ENCODE measurements around the gene DLGAP3. TPM values are rescaled to one million over a fixed set of nuclear protein-coding genes. Genes with fewer than 3 reads are reported as not detected.

DLGAP3 gene
- total and polyA plus RNA-seq, 12 donors: 0.07 to 0.35 (median 0.13) TPM; not detected in 6

- H3K27me3 ChIP-seq: peaks cover 0 to 23% (median 11%) of the 10 kb centered on the region in 7 donors
- H3K9me3 ChIP-seq: no peaks in the 10 kb centered on the region
- no peak for DNase-seq
- no peak overlapping the region for H3K27ac ChIP-seq
- 61 to 67% methylated on average over 7 of the region's 7 CpGs for WGBS, 2 donors
- intact Hi-C loops (cut with DNase I): no loop called here
- H3K4me1 ChIP-seq: peaks cover 0 to 10% (median 0%) of the 10 kb centered on the region in 9 donors
- H3K4me3 ChIP-seq: no peak overlapping the region
- H3K36me3 ChIP-seq: no peaks in the 10 kb centered on the region
- TF ChIP-seq CTCF (IDR thresholded peaks at IDR 0.05): no peak
- no peak for ATAC-seq
These were observed 27.5 kb downstream of the DLGAP3 start for GRCh38 chr1:34901919-34902318.

- Histone ChIP-seq H3K9me3 (no peaks in the 10 kb centered on the region), H3K27me3 (peaks cover 0 to 23% (median 11%) of the 10 kb centered on the region in 7 donors), H3K27ac (no peak overlapping the region), H3K4me1 (peaks cover 0 to 10% (median 0%) of the 10 kb centered on the region in 9 donors), H3K36me3 (no peaks in the 10 kb centered on the region), H3K4me3 (no peak overlapping the region)
- 67 to 69% methylated on average over 13 of the region's 13 CpGs for WGBS, 2 donors
- ATAC-seq (no peak), DNase-seq (no peak)
- intact Hi-C loops (cut with DNase I): no loop called here
- TF ChIP-seq CTCF (IDR thresholded peaks at IDR 0.05): no peak
These were observed 28.5 kb downstream of the DLGAP3 start for GRCh38 chr1:34900775-34901502.

GRCh38 chr1:34899906-34900305, 29.5 kb downstream of the DLGAP3 start:
- Histone ChIP-seq H3K27me3 (peaks cover 0 to 22% (median 11%) of the 10 kb centered on the region in 7 donors), H3K36me3 (no peaks in the 10 kb centered on the region), H3K4me1 (peaks cover 0 to 10% (median 0%) of the 10 kb centered on the region in 9 donors), H3K9me3 (no peaks in the 10 kb centered on the region), H3K4me3 (no peak overlapping the region), H3K27ac (no peak overlapping the region)
- intact Hi-C loops (cut with DNase I): no loop called here
- WGBS, 2 donors: 90 to 91% methylated on average over 16 of the region's 16 CpGs
- DNase-seq (no peak), ATAC-seq (peak in 1 of 8 donors; percentile 17)
- no peak for TF ChIP-seq CTCF (IDR thresholded peaks at IDR 0.05)

DNA sequence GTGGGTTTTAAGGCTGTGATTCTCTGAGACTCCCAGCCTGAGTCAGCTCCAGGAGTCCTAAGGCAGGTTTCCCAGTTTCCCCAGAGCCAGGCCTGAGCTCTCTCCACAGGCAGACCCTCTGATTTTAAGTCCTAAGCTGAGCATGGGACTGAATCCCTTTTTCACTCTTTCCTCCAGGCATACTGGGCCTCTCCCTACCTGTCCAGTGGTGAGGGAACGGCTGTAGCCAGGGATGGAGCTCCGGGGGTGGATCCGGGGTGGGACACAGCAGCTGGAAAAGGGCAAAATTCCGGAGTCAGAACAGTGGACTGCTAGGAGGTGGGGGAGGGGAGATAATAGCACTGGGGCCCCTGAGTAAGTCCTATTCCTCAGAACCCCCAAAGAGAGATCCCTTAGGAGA, 30.0 kb downstream of the DLGAP3 start:
- Histone ChIP-seq H3K27me3 (peaks cover 0 to 20% (median 11%) of the 10 kb centered on the region in 7 donors), H3K36me3 (no peaks in the 10 kb centered on the region), H3K27ac (no peak overlapping the region), H3K4me3 (no peak overlapping the region), H3K4me1 (peaks cover 0 to 10% (median 0%) of the 10 kb centered on the region in 9 donors), H3K9me3 (no peaks in the 10 kb centered on the region)
- intact Hi-C loops (cut with DNase I): no loop called here
- no peak for ATAC-seq
- DNase-seq: no peak
- TF ChIP-seq CTCF (IDR thresholded peaks at IDR 0.05): no peak
- WGBS, 2 donors: 79 to 83% methylated on average over 4 of the region's 4 CpGs

Data from heart right ventricle (tissue), 16 donors.